ENCODE data around the gene PROC.

The PROC gene

GRCh38 chr2:127397568-127398238 lies 20.5 kb upstream of the PROC start:
- H2AFZ ChIP-seq (ENCODE audit: low read depth, low read length), result peak overlapping the region; percentile 36
- no peaks in the 10 kb centered on the region for H3K36me3 ChIP-seq (ENCODE audit: control insufficient read depth in 1 of 2, insufficient read depth in 2 of 2, low read depth in 1 of 2, low read length in 2 of 2)
- peak overlapping the region; percentile 26 to 83 for H3K4ac ChIP-seq (ENCODE audit: low read depth in 1 of 2, low read length in 2 of 2)
- no peak overlapping the region for H2BK5ac ChIP-seq (ENCODE audit: low read depth, low read length, poor library complexity, severe bottlenecking)
- peak overlapping the region; percentile 3 for H2BK120ac ChIP-seq (ENCODE audit: low read depth, low read length)
- no peak overlapping the region for H2BK15ac ChIP-seq (ENCODE audit: low read depth, poor library complexity, severe bottlenecking)
- H3K9me3 ChIP-seq (ENCODE audit: control insufficient read depth, low read length), result no peaks in the 10 kb centered on the region
- H3K79me1 ChIP-seq (replicated peaks; ENCODE audit: low read length, poor library complexity, severe bottlenecking), result no peaks in the 10 kb centered on the region
- H4K8ac ChIP-seq (ENCODE audit: low read length), result peak overlapping the region; percentile 30
- H3K4me2 ChIP-seq (ENCODE audit: low read length, poor library complexity, severe bottlenecking), result no peak overlapping the region
- peak overlapping the region; percentile 40 to 91 for H3K18ac ChIP-seq (ENCODE audit: low read depth in 1 of 2, low read length in 2 of 2)
- peak overlapping the region; percentile 7 for H2AK5ac ChIP-seq (ENCODE audit: low read length, severe bottlenecking)
- peak overlapping the region; percentile 49 to 97 for H2BK12ac ChIP-seq (ENCODE audit: low read length in 2 of 2)
- WGBS, result 79% methylated on average over 9 of the region's 9 CpGs
- H3K9ac ChIP-seq (ENCODE audit: low read length), result no peak overlapping the region
- no peaks in the 10 kb centered on the region for H3K27me3 ChIP-seq (ENCODE audit: control insufficient read depth in 1 of 2, insufficient read depth in 1 of 2, low read length in 2 of 2)
- no peak overlapping the region for H3K23ac ChIP-seq (ENCODE audit: low read length in 2 of 2)
- H4K91ac ChIP-seq (ENCODE audit: low read length), result peak overlapping the region; percentile 40
- no peak overlapping the region for H3K27ac ChIP-seq (ENCODE audit: low read length, poor library complexity, severe bottlenecking)
- no peak for DNase-seq
- peak overlapping the region in 1 of 2 experiments; percentile 50 for H3K14ac ChIP-seq (ENCODE audit: low read length in 2 of 2)
- H3K4me3 ChIP-seq (ENCODE audit: insufficient read depth in 1 of 2, low read depth in 1 of 2, low read length in 2 of 2), result peak overlapping the region in 1 of 2 experiments; percentile 14
- peaks cover 26% of the 10 kb centered on the region for H3K4me1 ChIP-seq (ENCODE audit: control insufficient read depth, insufficient read depth, low read depth, low read length)

- Histone ChIP-seq H4K91ac (ENCODE audit: low read length) (peak overlapping the region; percentile 40), H3K4me2 (ENCODE audit: low read length, poor library complexity, severe bottlenecking) (peak overlapping the region; percentile 30)
Observed at GRCh38 chr2:127398239-127398590, 20.0 kb upstream of the PROC start.

GRCh38 chr2:127400533-127400896 lies 17.7 kb upstream of the PROC start:
- DNase-seq, result no peak
- H2BK15ac ChIP-seq (ENCODE audit: low read depth, poor library complexity, severe bottlenecking), result no peak overlapping the region
- H3K27me3 ChIP-seq (ENCODE audit: control insufficient read depth in 1 of 2, insufficient read depth in 1 of 2, low read length in 2 of 2), result no peaks in the 10 kb centered on the region
- 98% methylated on average over 9 of the region's 9 CpGs for WGBS
- no peak overlapping the region for H3K4me2 ChIP-seq (ENCODE audit: low read length, poor library complexity, severe bottlenecking)
- peak overlapping the region; percentile 1 for H2BK120ac ChIP-seq (ENCODE audit: low read depth, low read length)
- no peak overlapping the region for H3K4me3 ChIP-seq (ENCODE audit: insufficient read depth in 1 of 2, low read depth in 1 of 2, low read length in 2 of 2)
- no peaks in the 10 kb centered on the region for H3K79me1 ChIP-seq (replicated peaks; ENCODE audit: low read length, poor library complexity, severe bottlenecking)
- H3K18ac ChIP-seq (ENCODE audit: low read depth in 1 of 2, low read length in 2 of 2), result peak overlapping the region; percentile 4 to 14
- H3K27ac ChIP-seq (ENCODE audit: low read length, poor library complexity, severe bottlenecking), result no peak overlapping the region
- no peak overlapping the region for H2AFZ ChIP-seq (ENCODE audit: low read depth, low read length)
- peak overlapping the region; percentile 62 for H3K9ac ChIP-seq (ENCODE audit: low read length)
- no peak overlapping the region for H3K14ac ChIP-seq (ENCODE audit: low read length in 2 of 2)
- no peak overlapping the region for H2AK5ac ChIP-seq (ENCODE audit: low read length, severe bottlenecking)
- H4K91ac ChIP-seq (ENCODE audit: low read length), result peak overlapping the region; percentile 20
- H3K9me3 ChIP-seq (ENCODE audit: control insufficient read depth, low read length), result no peaks in the 10 kb centered on the region
- H3K23ac ChIP-seq (ENCODE audit: low read length in 2 of 2), result no peak overlapping the region
- H3K36me3 ChIP-seq (ENCODE audit: control insufficient read depth in 1 of 2, insufficient read depth in 2 of 2, low read depth in 1 of 2, low read length in 2 of 2), result no peaks in the 10 kb centered on the region
- H2BK12ac ChIP-seq (ENCODE audit: low read length in 2 of 2), result peak overlapping the region; percentile 62 to 73
- H2BK5ac ChIP-seq (ENCODE audit: low read depth, low read length, poor library complexity, severe bottlenecking), result no peak overlapping the region
- H3K4ac ChIP-seq (ENCODE audit: low read depth in 1 of 2, low read length in 2 of 2), result peak overlapping the region; percentile 26 to 30
- H4K8ac ChIP-seq (ENCODE audit: low read length), result peak overlapping the region; percentile 52
- peaks cover 27% of the 10 kb centered on the region for H3K4me1 ChIP-seq (ENCODE audit: control insufficient read depth, insufficient read depth, low read depth, low read length)

More at GRCh38 chr2:127398239-127398590, 20.0 kb upstream of the PROC start:
- DNase-seq, result peak; percentile 96
- Histone ChIP-seq H4K8ac (ENCODE audit: low read length) (peak overlapping the region; percentile 30), H2AFZ (ENCODE audit: low read depth, low read length) (peak overlapping the region; percentile 36), H3K27ac (ENCODE audit: low read length, poor library complexity, severe bottlenecking) (no peak overlapping the region), H3K4ac (ENCODE audit: low read depth in 1 of 2, low read length in 2 of 2) (peak overlapping the region; percentile 26 to 83), H2BK15ac (ENCODE audit: low read depth, poor library complexity, severe bottlenecking) (no peak overlapping the region), H2BK12ac (ENCODE audit: low read length in 2 of 2) (peak overlapping the region; percentile 49 to 97), H3K9ac (ENCODE audit: low read length) (peak overlapping the region; percentile 22), H3K23ac (ENCODE audit: low read length in 2 of 2) (no peak overlapping the region), H3K18ac (ENCODE audit: low read depth in 1 of 2, low read length in 2 of 2) (peak overlapping the region; percentile 40 to 91), H3K36me3 (ENCODE audit: control insufficient read depth in 1 of 2, insufficient read depth in 2 of 2, low read depth in 1 of 2, low read length in 2 of 2) (no peaks in the 10 kb centered on the region), H3K14ac (ENCODE audit: low read length in 2 of 2) (peak overlapping the region in 1 of 2 experiments; percentile 50), H3K27me3 (ENCODE audit: control insufficient read depth in 1 of 2, insufficient read depth in 1 of 2, low read length in 2 of 2) (no peaks in the 10 kb centered on the region), H3K9me3 (ENCODE audit: control insufficient read depth, low read length) (no peaks in the 10 kb centered on the region), H3K79me1 (replicated peaks; ENCODE audit: low read length, poor library complexity, severe bottlenecking) (no peaks in the 10 kb centered on the region), H2BK120ac (ENCODE audit: low read depth, low read length) (peak overlapping the region; percentile 3), H3K4me3 (ENCODE audit: insufficient read depth in 1 of 2, low read depth in 1 of 2, low read length in 2 of 2) (peak overlapping the region in 1 of 2 experiments; percentile 14), H2BK5ac (ENCODE audit: low read depth, low read length, poor library complexity, severe bottlenecking) (no peak overlapping the region), H3K4me1 (ENCODE audit: control insufficient read depth, insufficient read depth, low read depth, low read length) (peaks cover 26% of the 10 kb centered on the region), H2AK5ac (ENCODE audit: low read length, severe bottlenecking) (no peak overlapping the region)
- WGBS, result 3% methylated on average over 4 of the region's 4 CpGs

GRCh38 chr2:127400897-127401756 lies 17.1 kb upstream of the PROC start:
- Histone ChIP-seq H4K91ac (ENCODE audit: low read length) (peak overlapping the region; percentile 28), H3K18ac (ENCODE audit: low read depth in 1 of 2, low read length in 2 of 2) (peak overlapping the region; percentile 25 to 72), H3K9me3 (ENCODE audit: control insufficient read depth, low read length) (no peaks in the 10 kb centered on the region), H3K36me3 (ENCODE audit: control insufficient read depth in 1 of 2, insufficient read depth in 2 of 2, low read depth in 1 of 2, low read length in 2 of 2) (no peaks in the 10 kb centered on the region), H3K27me3 (ENCODE audit: control insufficient read depth in 1 of 2, insufficient read depth in 1 of 2, low read length in 2 of 2) (no peaks in the 10 kb centered on the region), H2BK5ac (ENCODE audit: low read depth, low read length, poor library complexity, severe bottlenecking) (no peak overlapping the region), H3K23ac (ENCODE audit: low read length in 2 of 2) (no peak overlapping the region), H3K79me1 (replicated peaks; ENCODE audit: low read length, poor library complexity, severe bottlenecking) (no peaks in the 10 kb centered on the region), H4K8ac (ENCODE audit: low read length) (peak overlapping the region; percentile 74), H3K4me3 (ENCODE audit: insufficient read depth in 1 of 2, low read depth in 1 of 2, low read length in 2 of 2) (no peak overlapping the region), H3K27ac (ENCODE audit: low read length, poor library complexity, severe bottlenecking) (no peak overlapping the region), H3K4me2 (ENCODE audit: low read length, poor library complexity, severe bottlenecking) (no peak overlapping the region), H2BK120ac (ENCODE audit: low read depth, low read length) (peak overlapping the region; percentile 29), H3K4me1 (ENCODE audit: control insufficient read depth, insufficient read depth, low read depth, low read length) (peaks cover 27% of the 10 kb centered on the region), H3K14ac (ENCODE audit: low read length in 2 of 2) (peak overlapping the region in 1 of 2 experiments; percentile 45), H2BK15ac (ENCODE audit: low read depth, poor library complexity, severe bottlenecking) (no peak overlapping the region), H3K4ac (ENCODE audit: low read depth in 1 of 2, low read length in 2 of 2) (peak overlapping the region; percentile 30), H3K9ac (ENCODE audit: low read length) (peak overlapping the region; percentile 62), H2AFZ (ENCODE audit: low read depth, low read length) (no peak overlapping the region), H2BK12ac (ENCODE audit: low read length in 2 of 2) (peak overlapping the region; percentile 18 to 80), H2AK5ac (ENCODE audit: low read length, severe bottlenecking) (no peak overlapping the region)
- whole genome bisulfite sequencing, result 69% methylated on average over 36 of the region's 39 CpGs
- DNase-seq, result peak; percentile 77
